Hepatocyte (in vitro differentiated cells): Measurements from ENCODE around the gene COX6B2.

Experiments
- EZH2 ChIP-seq: fragments of 200-600 bp; sonication (generic); IDR thresholded peaks from 2 replicates; pipeline ENCODE4 v1.6.1; 2016; ENCODE audit warnings: antibody characterized with exemption, mild to moderate bottlenecking, borderline replicate concordance
- TF ChIP-seq, protein P1 (sequence below): fragments of 200-600 bp; sonication (generic); IDR thresholded peaks from 2 replicates; pipeline ENCODE4 v1.5.1; 2016; ENCODE audit warnings: antibody characterized with exemption, mild to moderate bottlenecking; ENCODE audit not compliant: poor library complexity

DNA sequence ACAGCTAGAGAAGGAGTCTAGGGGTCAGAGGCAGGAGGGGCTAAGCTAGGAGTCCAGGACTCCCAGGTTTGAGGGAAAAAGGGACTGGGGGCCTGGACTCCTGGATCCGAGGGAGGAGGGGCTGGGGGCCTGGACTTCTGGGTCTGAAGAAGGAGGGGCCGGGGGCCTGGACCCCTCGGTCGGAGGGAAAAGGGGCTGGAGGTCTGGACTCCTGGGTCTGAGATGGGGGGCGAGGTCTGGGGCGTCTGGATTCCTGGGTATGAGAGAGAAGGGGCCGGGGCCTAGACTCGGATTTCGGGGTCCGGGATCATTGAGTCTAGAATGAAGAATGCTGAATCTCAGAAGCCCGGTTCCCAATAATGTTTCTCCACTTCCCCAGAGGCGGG lies 52.2 kb downstream of the COX6B2 start:
- no peak for TF ChIP-seq EZH2
- TF ChIP-seq, protein P1, sequence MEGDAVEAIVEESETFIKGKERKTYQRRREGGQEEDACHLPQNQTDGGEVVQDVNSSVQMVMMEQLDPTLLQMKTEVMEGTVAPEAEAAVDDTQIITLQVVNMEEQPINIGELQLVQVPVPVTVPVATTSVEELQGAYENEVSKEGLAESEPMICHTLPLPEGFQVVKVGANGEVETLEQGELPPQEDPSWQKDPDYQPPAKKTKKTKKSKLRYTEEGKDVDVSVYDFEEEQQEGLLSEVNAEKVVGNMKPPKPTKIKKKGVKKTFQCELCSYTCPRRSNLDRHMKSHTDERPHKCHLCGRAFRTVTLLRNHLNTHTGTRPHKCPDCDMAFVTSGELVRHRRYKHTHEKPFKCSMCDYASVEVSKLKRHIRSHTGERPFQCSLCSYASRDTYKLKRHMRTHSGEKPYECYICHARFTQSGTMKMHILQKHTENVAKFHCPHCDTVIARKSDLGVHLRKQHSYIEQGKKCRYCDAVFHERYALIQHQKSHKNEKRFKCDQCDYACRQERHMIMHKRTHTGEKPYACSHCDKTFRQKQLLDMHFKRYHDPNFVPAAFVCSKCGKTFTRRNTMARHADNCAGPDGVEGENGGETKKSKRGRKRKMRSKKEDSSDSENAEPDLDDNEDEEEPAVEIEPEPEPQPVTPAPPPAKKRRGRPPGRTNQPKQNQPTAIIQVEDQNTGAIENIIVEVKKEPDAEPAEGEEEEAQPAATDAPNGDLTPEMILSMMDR: no peak
